Kidney epithelial cell (primary cell): ENCODE measurements around the gene ABCG5. TPM values are rescaled to one million over a fixed set of nuclear protein-coding genes. Genes with fewer than 3 reads are reported as not detected.

Experiments
- DNase-seq: peaks from one replicate; pipeline ENCODE4 v3.0.0-alpha.2; 2010; ENCODE audit warnings: low read depth
- H3K27me3 ChIP-seq: 2 replicates; pipeline ENCODE4 v1.6.0; 2011; ENCODE audit warnings: low read length; ENCODE audit not compliant: control insufficient read depth, insufficient read depth
- H3K36me3 ChIP-seq: 2 replicates; pipeline ENCODE4 v1.5.1; 2011; ENCODE audit warnings: low read length; ENCODE audit not compliant: control insufficient read depth, insufficient read depth
- H3K4me3 ChIP-seq: 2 replicates; pipeline ENCODE4 v1.5.1; 2011; ENCODE audit warnings: low read depth, mild to moderate bottlenecking, control low read depth, low read length
- CTCF ChIP-seq: IDR thresholded peaks from 2 replicates; pipeline ENCODE4 v1.5.1; 2011; ENCODE audit warnings: mild to moderate bottlenecking, moderate library complexity, low read length, control low read depth, inconsistent platforms; ENCODE audit not compliant: insufficient read depth, poor library complexity, severe bottlenecking
- total RNA-seq: library from RNA; depleted of rRNA; stranded (reverse); fragments of >200 nt; gene quantifications from 2 replicates; pipeline ENCODE4 v1.2.3, GENCODE V29; 2015

The ABCG5 gene
- total RNA-seq, 1 donor from 2014 or later = not detected

DNA sequence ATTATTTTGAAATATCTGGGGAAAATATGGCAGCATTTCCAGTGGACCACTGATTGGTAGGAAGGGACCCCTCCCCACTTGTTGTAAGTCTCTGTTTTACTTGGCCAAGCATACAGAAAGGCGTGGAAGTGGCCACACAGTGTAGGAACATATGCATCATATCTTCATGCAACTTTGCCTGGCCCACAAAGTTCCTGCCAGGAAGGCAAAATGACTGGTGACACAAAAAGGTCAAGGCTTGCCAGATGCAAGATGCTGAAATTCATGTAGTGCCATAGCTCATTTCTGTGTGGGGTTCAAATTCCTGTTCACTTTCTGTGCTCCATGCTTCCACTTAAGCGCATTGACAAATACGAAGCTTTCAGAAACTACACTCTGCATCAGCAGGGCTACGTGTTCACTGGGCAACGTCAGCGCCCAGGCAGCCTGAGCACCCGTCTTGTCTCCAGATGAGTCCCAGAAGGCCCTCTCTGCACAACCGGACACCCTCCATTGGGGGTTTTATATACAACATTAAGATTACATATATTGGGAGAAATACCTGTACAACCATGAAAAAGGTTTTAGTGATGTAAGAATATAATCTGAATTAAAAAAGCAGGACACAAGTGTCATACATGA, 61.2 kb downstream of the ABCG5 start:
- no peak for TF ChIP-seq CTCF
- Histone ChIP-seq H3K36me3 (no peaks in the 10 kb centered on the region), H3K4me3 (no peak overlapping the region), H3K27me3 (no peaks in the 10 kb centered on the region)
- no peak for DNase-seq

DNA sequence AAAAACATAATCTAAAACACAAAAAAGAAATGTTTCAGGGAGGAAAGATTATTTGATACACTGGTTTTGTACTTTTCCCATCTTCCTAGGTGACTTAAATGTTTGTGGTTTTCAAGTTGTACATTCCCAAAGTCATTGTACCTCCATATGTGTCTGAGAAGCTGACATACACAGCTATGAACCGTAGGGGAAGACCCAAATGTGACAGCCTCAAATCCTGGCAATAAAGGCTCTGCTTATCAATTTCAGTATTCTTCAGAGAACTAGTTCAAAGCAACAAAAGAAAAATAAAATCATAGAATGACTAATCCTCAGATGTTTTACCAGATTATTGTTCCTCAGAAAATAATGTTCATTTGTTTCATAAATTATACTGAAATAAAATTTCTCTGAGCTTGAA, 62.3 kb downstream of the ABCG5 start:
- Histone ChIP-seq H3K36me3 (no peaks in the 10 kb centered on the region), H3K4me3 (no peak overlapping the region), H3K27me3 (no peaks in the 10 kb centered on the region)
- TF ChIP-seq CTCF = no peak
- DNase-seq = no peak

DNA sequence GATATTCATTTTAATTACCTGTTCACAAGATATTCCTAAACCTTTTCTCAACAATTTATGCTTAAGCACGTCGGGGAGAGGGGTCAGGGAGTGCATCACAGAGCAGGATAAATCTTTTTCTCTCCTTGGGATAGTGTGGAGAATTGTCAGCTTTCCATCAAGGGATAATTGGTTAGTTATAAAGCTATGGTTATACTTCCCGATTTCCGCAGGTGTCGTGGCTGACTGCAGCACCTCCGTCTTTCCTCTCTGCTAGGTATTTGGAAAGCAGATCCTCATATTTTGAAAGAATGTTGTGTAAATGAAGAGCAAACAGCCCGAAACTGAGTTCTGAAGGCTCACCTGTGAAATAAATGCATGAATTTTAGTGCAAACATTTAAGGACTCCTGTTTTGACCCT, 64.0 kb downstream of the ABCG5 start:
- no peak for DNase-seq
- Histone ChIP-seq H3K4me3 (peak overlapping the region; percentile 73), H3K27me3 (no peaks in the 10 kb centered on the region), H3K36me3 (no peaks in the 10 kb centered on the region)
- no peak for TF ChIP-seq CTCF

GRCh38 chr2:43773876-43774613, 64.6 kb downstream of the ABCG5 start, which contains the start of gene DYNC2LI1:
Gene DYNC2LI1 (plus strand): TSS chr2:43774039. CDS start chr2:43774139, 100 bp downstream.
- no peaks in the 10 kb centered on the region for H3K36me3 ChIP-seq
- peak within 1 kb of the TSS; percentile 73 for H3K4me3 ChIP-seq
- no peaks in the 10 kb centered on the region for H3K27me3 ChIP-seq
- TF ChIP-seq CTCF = no peak
- DNase-seq = peak; percentile 81

GRCh38 chr2:43766006-43766405, 72.6 kb downstream of the ABCG5 start:
- Histone ChIP-seq H3K36me3 (no peaks in the 10 kb centered on the region), H3K27me3 (no peaks in the 10 kb centered on the region), H3K4me3 (no peak overlapping the region)
- DNase-seq = peak; percentile 77
- TF ChIP-seq CTCF = no peak
